Stimulated activated naive CD8-positive, alpha-beta T cell treated with anti-CD3 and anti-CD28 coated beads, Interleukin-15, amount 100 ng/mL, for 72 hours (primary cell): Measurements from ENCODE around the gene PDIA2.

ENCODE experiments used
- ATAC-seq: fragments of 150-1000 bp; cut with Tn5 transposase; 2 replicates; pipeline ENCODE4 v1.10.0; 2021; ENCODE audit warnings: mild to moderate bottlenecking, moderate library complexity
- DNase-seq, 2 donors: peaks; one replicate each; pipeline ENCODE4 v3.0.0; 2021 to 2022
- H3K27ac Mint-ChIP-seq, 2 donors: one replicate each; pipeline ENCODE4 v1.8.0; 2022; ENCODE audit warnings: mild to moderate bottlenecking in 2 of 2, mixed read lengths in 2 of 2, moderate library complexity in 2 of 2
- H3K27me3 Mint-ChIP-seq: one replicate; pipeline ENCODE4 v1.8.0; 2022; ENCODE audit warnings: mixed read lengths
- H3K4me1 Mint-ChIP-seq: one replicate; pipeline ENCODE4 v1.8.0; 2022; ENCODE audit warnings: mild to moderate bottlenecking, mixed read lengths
- H3K4me3 Mint-ChIP-seq, 2 donors: one replicate each; pipeline ENCODE4 v1.8.0; 2022; ENCODE audit warnings: mild to moderate bottlenecking in 2 of 2, mixed read lengths in 2 of 2, moderate library complexity in 1 of 2
- H3K9me3 Mint-ChIP-seq, 2 donors: one replicate each; pipeline ENCODE4 v1.8.0; 2022; ENCODE audit warnings: mixed read lengths in 2 of 2

Gene PDIA2

DNA sequence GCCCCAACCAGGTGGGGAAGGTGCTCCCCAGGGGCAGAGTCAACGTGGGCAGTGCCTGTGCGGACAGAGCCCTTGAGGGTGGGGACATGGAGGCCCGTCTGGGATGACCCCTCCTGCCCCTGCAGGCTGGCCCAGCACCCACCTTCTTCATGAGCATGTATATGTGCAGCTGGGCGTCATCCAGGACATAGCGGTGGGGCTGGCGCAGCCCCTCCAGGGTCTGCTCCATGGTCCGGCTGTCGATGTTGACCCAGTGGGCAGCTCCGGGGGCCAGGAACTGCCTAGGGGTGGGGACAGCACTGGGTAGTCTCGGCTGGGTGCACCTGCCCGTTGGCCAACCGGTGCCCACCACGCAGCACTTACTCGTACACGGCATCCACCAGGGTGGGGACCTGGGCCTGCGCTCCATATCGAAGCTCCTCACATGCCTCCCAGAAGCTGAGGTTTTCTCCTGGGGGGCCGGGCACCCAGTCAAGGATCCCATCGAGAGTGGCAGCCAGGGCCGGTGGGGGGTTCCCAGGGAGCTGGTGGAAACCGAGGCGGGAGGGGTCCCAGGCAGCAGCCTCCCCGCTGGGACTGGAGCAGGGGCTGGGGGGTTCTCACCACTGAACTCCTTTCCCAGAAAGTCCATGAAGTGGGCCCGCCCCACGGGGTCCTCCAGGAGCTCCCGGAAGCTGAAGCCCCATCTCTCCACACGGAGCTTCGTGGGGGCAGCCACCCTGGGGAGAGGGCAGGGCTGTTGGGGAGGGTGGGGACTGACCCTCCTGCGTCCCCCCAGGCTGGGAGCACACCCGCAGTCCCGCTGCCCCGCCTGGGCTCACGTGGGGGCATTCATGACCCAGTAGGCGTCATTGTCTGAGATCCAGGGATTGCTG lies 12.3 kb upstream of the PDIA2 start:
- no peak for ATAC-seq
- H3K27ac Mint-ChIP-seq, result no peak overlapping the region
- DNase-seq, result no peak
- peaks cover 12% of the 10 kb centered on the region for H3K27me3 Mint-ChIP-seq
- H3K4me3 Mint-ChIP-seq, result no peak overlapping the region
- peaks cover 5% of the 10 kb centered on the region for H3K4me1 Mint-ChIP-seq
- H3K9me3 Mint-ChIP-seq, result peaks cover 0 to 5% of the 10 kb centered on the region in 2 donors

DNA sequence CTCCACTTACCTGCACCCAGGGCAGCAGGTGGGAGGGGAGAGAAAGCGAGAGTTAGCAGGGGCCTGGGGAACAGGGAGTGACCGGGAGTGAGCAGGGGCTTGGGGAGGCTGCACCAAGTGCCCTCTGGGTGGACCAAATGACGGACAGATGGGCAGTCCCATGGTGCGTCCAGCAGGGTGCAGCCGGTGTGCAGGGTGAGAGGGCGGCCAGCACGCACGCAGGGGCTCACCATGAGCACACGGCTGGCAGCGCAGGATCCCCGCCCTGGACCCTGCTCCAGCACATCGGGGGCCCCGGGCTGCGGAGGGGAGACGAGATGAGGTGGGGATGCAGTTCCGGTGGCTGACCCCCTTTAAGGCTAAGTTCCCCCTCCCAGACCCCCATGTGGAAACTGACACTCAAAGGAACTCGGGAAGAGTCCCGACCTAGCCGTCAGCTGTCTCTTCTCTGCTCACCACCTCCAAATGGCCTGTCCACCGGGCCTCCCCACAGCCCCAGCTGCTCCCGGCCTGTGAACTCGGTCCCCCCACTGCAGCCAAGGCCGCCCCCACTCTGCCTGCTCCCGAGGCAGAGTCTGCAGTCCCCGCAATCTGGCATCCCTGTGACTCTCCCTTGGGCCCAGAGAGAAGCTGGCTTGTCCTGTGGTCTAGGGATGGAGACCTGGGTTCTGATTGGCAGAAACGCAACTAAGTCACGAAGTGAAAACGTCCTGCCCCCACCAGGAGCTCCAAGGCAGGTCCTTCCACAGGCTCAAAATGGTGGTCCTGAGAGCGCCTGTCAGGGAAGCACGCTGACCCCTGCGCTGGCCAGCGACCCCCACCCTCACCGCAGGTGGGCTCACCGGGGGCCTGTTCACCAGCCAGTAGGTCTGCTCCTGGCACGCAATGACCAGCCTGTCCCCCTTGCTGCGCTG lies 10.1 kb upstream of the PDIA2 start:
- Mint-ChIP-seq H3K4me1 (peaks cover 5% of the 10 kb centered on the region), H3K27ac (no peak overlapping the region), H3K27me3 (peaks cover 29% of the 10 kb centered on the region), H3K9me3 (peaks cover 0 to 3% of the 10 kb centered on the region in 2 donors), H3K4me3 (no peak overlapping the region)
- ATAC-seq (no peak), DNase-seq (no peak)

DNA sequence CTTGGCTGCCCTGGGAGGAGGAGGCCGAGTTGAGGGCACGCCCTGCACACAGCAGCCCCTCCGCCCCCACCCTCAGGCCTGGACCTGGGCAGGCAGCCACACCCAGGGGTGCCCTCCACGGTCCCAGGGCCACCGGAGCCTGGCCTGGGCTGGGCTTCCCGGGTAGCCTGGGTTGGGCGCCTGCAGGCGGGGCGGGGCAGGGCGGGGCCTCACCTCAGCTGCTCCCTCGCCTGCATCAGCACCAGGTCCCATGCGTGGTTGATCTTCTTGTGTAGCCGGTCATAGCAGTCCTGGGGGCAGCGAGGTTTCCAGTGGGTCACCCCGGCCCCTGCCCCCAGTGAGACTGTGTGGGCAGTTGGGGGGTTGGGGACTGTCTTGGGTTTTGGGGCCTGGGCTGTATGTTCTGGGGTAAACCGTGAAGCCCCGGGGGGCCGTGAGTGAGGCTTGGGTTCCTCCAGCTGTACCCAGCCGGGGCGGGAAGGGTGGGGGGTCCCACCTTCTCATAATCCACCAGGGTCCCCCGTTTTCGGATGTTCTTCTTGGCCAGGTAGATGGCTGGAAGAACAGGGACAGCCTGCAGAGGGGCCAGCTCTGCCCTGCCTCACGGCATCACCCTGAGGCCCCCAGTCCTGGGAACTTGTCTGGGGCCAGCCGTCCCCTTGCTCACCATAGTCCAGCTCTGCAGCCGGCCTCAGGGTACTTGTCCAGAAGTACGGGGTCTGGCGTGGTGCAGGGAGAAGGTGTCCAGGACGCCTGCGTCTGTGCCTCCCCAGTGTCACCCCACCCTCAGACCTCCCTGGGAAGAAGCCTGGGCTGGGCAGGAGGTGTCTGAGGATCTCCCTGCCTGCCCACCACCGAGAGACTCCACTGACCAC lies 9.2 kb upstream of the PDIA2 start:
- peak; percentile 10 for ATAC-seq
- no peak overlapping the region for H3K4me3 Mint-ChIP-seq

DNA sequence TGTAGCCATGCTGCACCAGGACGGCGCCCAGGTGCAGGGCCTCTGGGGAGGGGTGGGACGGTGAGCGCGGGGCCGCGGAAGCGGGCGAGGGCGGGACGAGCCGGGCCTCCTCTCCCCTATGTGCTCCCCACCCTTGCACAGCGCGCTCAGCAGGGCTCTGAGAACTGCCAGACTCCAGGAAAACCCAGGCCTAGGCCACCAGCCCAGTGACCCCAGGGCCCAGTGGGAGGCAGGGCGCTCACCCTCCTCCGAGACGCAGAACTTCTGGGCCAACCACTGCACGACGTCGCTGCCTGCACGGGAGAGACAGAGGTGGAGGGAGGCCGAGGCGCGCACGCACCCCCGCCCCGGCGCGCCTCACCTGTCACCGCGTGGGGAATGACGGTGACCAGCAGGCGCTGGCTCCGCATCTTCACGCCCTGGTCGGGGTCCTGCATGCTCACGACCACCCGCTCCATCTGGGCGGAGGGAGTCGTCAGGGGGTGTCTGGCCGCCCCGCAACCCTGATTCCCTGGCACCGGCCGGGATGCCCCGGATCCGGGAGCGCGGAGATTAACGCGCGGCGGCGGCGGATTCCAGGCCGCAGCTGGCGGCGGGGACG lies 7.8 kb upstream of the PDIA2 start:
- Mint-ChIP-seq H3K27me3 (peaks cover 46% of the 10 kb centered on the region), H3K9me3 (no peaks in the 10 kb centered on the region), H3K4me1 (peaks cover 16% of the 10 kb centered on the region), H3K27ac (no peak overlapping the region), H3K4me3 (peak overlapping the region; percentile 64 to 78)
- DNase-seq, result peak in 1 of 2 donors; percentile 29
- peak; percentile 31 for ATAC-seq

More for the DNA sequence above, 9.2 kb upstream of the PDIA2 start:
- DNase-seq, result no peak
- H3K4me1 Mint-ChIP-seq, result peaks cover 9% of the 10 kb centered on the region
- no peak overlapping the region for H3K27ac Mint-ChIP-seq
- H3K9me3 Mint-ChIP-seq, result no peaks in the 10 kb centered on the region
- peaks cover 38% of the 10 kb centered on the region for H3K27me3 Mint-ChIP-seq

DNA sequence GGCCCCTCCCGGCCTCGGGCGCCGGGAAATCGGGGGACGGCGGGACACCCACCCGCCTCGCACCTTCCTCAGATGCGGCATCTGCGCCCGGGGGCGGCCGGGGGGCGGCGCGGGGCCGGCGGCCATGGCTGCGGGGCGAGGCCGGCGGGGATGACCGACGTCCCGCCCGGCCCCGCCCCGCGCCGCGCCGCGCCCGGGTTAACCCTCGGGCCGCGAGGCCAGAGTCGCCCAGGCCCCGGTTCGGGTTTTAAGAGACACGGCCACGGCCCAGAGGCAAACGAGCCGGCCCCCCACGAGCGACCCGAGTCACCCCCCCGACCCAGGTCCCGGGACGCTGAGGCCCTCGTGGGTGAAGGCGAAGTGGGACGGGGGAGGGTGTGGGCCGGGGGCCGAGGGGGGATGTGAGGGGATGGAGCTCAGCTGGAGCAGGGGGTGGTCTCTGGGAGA lies 7.2 kb upstream of the PDIA2 start, which contains the start of gene RGS11:
Gene RGS11, minus strand, starts transcription at position 159 of the 447 bp plus-strand sequence. Its CDS starts 33 bp downstream, at position 126.
- Mint-ChIP-seq H3K9me3 (no peaks in the 10 kb centered on the region), H3K27ac (no peak within 1 kb of the TSS), H3K4me1 (peaks cover 16% of the 10 kb centered on the region), H3K4me3 (peak within 1 kb of the TSS; percentile 66 to 78), H3K27me3 (peaks cover 48% of the 10 kb centered on the region)
- ATAC-seq (peak; percentile 1), DNase-seq (no peak)

DNA sequence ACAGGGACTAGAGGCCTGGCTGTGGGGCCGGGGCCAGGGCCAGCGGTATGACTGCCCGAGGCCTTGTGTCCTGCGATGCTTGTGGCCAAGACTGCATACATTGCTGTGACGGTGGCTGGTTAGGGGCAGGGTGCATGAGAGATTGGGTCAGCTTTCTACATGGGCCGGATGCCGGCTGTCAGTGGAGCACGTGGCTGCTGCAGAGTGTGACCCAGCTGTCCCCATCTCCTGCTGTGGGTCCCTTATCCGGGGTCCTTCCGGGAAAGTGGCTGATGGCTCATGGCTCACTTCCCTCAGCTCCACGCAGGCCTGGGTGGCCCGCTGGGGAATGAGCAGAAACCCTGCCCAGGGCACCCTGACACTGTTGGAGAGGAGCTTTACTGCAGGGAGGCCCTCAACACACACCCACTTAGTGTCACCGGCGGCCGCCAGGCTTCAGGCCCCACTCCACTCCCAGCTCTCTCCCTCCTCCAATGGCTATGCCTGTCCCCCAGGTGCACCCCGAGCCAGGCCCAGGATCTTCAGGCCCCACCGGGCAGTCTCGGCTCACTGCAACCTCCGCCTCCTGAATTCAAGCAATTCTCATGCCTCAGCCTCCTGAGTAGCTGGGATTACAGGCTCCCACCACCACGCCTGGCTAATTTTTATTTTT lies 6.4 kb upstream of the PDIA2 start:
- H3K27me3 Mint-ChIP-seq, result peaks cover 56% of the 10 kb centered on the region
- H3K4me1 Mint-ChIP-seq, result peaks cover 16% of the 10 kb centered on the region
- ATAC-seq (no peak), DNase-seq (no peak)
- H3K9me3 Mint-ChIP-seq, result no peaks in the 10 kb centered on the region
- peak overlapping the region; percentile 65 to 66 for H3K4me3 Mint-ChIP-seq
- no peak overlapping the region for H3K27ac Mint-ChIP-seq

DNA sequence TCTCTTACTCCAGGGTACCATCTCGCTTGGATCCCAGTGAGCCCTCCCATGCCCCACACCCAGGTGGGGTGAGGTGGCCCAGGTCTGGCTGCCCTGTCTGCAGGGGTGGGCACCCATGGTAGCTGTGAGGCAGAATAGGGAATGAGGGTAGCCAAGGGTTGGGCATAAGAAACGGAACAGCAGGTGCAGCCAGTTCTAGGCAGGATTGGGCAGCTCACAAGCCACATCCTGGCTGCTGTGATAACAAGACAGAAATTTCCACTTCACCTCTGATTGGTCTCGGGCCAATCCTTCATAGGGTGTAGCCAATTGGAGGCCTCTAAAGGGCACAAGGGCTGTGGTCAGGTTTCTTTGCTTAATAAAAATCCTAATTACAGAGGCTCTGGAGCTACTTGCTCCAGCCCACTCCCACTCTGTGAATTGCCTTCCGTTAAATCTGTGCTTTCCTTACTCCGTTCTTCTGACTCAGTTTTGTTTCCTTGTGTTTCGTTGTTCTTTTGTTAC lies 4.0 kb upstream of the PDIA2 start:
- no peaks in the 10 kb centered on the region for H3K9me3 Mint-ChIP-seq
- H3K4me1 Mint-ChIP-seq, result peaks cover 16% of the 10 kb centered on the region
- DNase-seq, result peak; percentile 39 to 59
- H3K4me3 Mint-ChIP-seq, result peak overlapping the region in 1 of 2 donors; percentile 32
- peak; percentile 84 for ATAC-seq
- no peak overlapping the region for H3K27ac Mint-ChIP-seq
- H3K27me3 Mint-ChIP-seq, result peaks cover 72% of the 10 kb centered on the region

DNA sequence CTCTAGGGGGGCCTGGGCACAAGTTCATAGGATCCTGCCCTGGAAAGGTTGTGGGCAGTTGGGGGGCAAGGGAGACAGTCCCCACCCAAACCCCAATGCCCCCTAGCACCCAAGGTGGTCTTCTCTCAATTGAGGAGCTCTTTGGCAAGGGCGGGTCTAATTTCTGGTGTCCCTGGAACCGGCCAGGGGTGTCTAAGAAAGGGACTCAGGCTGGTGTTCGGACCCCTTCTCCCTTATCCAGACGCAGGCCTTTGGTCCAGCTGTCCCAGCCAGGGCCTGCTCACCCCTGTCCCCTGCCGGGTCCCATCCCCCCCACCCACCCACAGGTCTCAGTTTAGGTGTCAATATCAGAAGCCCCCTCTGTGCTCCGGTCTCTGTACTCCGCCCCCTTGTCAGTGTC lies 3.4 kb upstream of the PDIA2 start:
- no peaks in the 10 kb centered on the region for H3K9me3 Mint-ChIP-seq
- DNase-seq (no peak), ATAC-seq (no peak)
- H3K4me1 Mint-ChIP-seq, result peaks cover 16% of the 10 kb centered on the region
- H3K4me3 Mint-ChIP-seq, result peak overlapping the region in 1 of 2 donors; percentile 32
- H3K27me3 Mint-ChIP-seq, result peaks cover 69% of the 10 kb centered on the region
- no peak overlapping the region for H3K27ac Mint-ChIP-seq

DNA sequence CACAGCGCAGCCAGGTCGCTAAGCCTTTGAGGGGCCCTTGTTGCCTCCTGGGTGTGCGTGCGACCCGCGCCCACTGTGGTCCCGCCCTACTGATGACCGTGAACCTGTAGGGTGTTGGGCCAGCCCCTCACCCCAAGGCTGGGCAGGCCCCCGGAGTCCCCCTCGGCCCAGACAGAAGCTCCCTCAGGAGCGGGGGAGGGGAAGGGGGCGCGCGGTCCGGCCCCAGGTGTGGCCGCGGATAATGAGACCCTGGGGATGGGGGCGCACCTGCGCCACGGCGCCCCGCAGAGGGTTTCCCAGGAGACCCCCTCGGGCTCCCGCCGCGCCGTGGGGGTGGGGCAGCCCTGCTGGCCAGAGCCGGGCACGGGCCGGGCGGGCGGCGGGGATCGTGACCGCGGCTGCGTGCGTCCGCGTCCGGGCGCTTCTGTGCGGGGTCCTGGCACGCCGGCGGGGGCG lies 2.9 kb upstream of the PDIA2 start:
- Mint-ChIP-seq H3K27me3 (peaks cover 64% of the 10 kb centered on the region), H3K27ac (no peak overlapping the region), H3K4me1 (peaks cover 14% of the 10 kb centered on the region), H3K4me3 (no peak overlapping the region), H3K9me3 (no peaks in the 10 kb centered on the region)
- ATAC-seq (no peak), DNase-seq (no peak)

DNA sequence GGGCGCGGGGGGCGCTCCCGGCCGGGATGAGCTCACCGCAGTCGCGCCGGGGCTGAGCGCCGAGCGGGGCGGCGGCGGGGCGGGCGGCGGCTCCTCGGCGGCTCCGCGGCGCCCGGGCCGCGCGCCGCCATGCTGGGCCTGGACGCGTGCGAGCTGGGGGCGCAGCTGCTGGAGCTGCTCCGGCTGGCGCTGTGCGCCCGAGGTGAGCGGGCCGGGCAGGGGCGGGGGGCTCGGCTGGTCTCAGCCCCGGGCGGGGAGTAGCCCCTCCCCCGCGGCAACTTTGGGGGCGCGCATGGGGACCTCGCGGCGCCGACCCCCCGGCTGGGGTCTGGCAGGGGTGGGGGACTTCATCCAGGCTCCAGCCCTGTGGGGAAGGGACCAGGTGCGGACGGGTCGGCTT lies 2.4 kb upstream of the PDIA2 start, which contains the start of gene ARHGDIG:
Gene ARHGDIG, plus strand, starts transcription at position 40 of the 400 bp plus-strand sequence. Its CDS starts 90 bp downstream, at position 130.
- H3K27me3 Mint-ChIP-seq, result peaks cover 60% of the 10 kb centered on the region
- no peak within 1 kb of the TSS for H3K27ac Mint-ChIP-seq
- H3K4me1 Mint-ChIP-seq, result peaks cover 11% of the 10 kb centered on the region
- peak within 1 kb of the TSS; percentile 26 to 45 for H3K4me3 Mint-ChIP-seq
- DNase-seq (no peak), ATAC-seq (peak; percentile 14)
- H3K9me3 Mint-ChIP-seq, result no peaks in the 10 kb centered on the region

DNA sequence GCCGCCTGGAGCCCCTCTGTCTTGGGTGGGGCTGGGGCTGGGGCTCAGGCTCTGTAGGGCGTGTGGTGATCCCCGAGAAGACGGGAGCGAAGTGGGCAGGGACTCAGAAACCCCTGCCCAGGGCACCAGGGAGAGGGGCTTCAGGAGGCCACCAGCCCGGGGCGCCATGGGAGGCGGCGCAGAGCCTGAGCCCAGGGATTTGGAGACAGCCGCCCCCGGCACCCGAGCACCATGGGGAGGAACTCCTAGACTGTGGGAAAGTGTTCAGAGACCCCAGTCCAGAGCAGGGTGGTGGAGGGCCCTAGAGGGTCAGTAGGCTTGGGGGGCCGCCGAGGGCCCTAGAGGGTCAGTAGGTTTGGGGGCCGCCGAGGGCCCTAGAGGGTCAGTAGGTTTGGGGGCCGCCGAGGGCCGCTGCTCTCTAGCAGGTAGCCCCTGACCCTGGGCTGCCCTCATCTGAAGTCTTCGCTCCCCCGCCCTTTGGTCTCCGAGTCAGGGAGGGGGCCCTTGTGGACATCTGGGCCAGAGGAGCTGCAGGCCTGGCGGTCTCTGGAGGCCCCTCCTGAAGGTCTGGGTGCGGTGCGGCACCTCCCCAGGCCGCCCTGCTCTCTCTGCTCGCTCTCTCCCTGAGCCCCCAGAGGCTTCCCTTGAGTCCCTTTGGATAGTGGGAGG lies 1.8 kb upstream of the PDIA2 start:
- DNase-seq, result no peak
- peaks cover 11% of the 10 kb centered on the region for H3K4me1 Mint-ChIP-seq
- ATAC-seq, result no peak
- peak overlapping the region; percentile 26 to 45 for H3K4me3 Mint-ChIP-seq
- H3K9me3 Mint-ChIP-seq, result no peaks in the 10 kb centered on the region
- H3K27ac Mint-ChIP-seq, result no peak overlapping the region
- peaks cover 57% of the 10 kb centered on the region for H3K27me3 Mint-ChIP-seq

DNA sequence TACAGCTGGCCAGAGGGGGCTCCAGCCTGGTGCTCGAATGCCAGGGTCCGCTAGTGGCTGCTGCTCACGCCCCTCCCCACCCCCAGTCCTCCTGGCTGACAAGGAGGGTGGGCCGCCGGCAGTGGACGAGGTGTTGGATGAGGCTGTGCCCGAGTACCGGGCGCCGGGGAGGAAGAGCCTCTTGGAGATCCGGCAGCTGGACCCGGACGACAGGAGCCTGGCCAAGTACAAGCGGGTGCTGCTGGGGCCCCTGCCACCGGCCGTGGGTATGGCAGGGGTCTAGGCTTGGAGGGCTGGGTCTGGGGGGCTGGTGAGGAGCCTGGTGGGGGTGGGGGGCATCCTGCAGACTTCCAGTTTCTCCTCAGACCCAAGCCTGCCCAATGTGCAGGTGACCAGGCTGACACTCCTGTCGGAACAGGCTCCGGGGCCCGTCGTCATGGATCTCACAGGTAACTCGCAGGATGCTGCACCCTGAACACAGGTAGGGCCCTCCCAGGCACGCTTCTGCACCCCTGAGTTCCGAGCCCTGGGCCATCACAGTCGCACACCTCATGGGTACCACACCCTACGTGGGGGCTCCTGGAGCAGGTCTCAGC lies 1.2 kb upstream of the PDIA2 start:
- Mint-ChIP-seq H3K4me3 (peak overlapping the region in 1 of 2 donors; percentile 31), H3K9me3 (no peaks in the 10 kb centered on the region), H3K4me1 (peaks cover 11% of the 10 kb centered on the region), H3K27me3 (peaks cover 51% of the 10 kb centered on the region), H3K27ac (no peak overlapping the region)
- no peak for ATAC-seq
- DNase-seq, result no peak

DNA sequence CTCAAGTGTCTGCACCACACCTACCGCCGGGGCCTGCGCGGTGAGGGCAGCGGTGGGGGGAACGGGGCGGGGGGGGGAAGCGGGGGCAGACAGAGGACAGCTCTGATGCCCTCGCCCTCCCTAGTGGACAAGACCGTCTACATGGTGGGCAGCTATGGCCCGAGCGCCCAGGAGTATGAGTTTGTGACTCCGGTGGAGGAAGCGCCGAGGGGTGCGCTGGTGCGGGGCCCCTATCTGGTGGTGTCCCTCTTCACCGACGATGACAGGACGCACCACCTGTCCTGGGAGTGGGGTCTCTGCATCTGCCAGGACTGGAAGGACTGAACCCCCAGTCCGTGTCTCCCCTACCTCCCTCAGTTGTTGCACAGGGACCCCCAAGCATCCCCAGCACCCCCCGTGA lies 473 bp upstream of the PDIA2 start:
- H3K4me3 Mint-ChIP-seq, result no peak overlapping the region
- DNase-seq, result no peak
- H3K27me3 Mint-ChIP-seq, result peaks cover 44% of the 10 kb centered on the region
- no peak overlapping the region for H3K27ac Mint-ChIP-seq
- ATAC-seq, result no peak
- peaks cover 11% of the 10 kb centered on the region for H3K4me1 Mint-ChIP-seq
- no peaks in the 10 kb centered on the region for H3K9me3 Mint-ChIP-seq
